Measurements from ENCODE around the gene ZNF74.

The ZNF74 gene

DNA sequence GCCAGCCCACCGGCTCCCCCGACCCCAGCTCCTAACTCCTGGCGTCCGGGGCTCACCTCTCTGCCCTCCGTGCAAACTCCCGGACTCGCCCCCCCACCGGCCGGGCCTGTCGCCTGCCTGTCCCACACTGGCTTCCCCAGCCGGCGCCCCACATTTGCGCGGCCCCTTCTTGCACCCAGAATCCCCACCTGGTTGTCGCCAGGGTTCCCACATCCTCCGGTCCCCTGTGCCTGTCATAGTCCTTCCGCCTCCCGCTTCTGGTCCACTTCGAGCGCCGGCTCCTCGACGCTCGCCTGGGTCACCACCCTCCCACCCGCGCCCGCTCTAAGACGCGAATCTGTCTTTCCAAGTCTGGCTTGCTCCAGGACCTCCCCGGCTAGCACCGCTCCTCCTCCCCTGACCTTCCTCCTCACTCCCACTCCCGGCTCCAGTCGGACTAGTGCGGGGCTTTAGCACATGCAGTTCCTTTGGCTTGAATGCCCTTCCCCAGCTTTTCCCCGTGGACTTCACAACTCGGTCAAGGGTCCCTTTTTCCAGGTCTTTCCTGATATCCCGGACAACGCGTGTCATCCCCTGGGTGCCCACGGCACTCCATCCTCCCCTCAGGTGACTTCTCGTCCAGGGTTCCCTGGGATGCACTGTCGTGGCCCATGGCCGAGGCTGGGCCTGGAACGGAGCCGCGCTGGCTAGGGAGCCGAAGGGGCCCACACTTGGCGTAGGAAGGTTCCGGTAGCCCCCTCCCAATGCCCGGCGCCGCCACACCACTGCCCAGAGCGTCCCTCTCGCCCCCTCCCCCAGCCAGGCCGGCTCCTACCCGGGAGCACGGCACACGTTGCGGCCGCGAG lies 43.0 kb downstream of the ZNF74 start:
- no peaks in the 10 kb centered on the region for H3K27me3 ChIP-seq (ENCODE audit: insufficient read depth, low read length, poor library complexity)
- TF ChIP-seq, protein P1, sequence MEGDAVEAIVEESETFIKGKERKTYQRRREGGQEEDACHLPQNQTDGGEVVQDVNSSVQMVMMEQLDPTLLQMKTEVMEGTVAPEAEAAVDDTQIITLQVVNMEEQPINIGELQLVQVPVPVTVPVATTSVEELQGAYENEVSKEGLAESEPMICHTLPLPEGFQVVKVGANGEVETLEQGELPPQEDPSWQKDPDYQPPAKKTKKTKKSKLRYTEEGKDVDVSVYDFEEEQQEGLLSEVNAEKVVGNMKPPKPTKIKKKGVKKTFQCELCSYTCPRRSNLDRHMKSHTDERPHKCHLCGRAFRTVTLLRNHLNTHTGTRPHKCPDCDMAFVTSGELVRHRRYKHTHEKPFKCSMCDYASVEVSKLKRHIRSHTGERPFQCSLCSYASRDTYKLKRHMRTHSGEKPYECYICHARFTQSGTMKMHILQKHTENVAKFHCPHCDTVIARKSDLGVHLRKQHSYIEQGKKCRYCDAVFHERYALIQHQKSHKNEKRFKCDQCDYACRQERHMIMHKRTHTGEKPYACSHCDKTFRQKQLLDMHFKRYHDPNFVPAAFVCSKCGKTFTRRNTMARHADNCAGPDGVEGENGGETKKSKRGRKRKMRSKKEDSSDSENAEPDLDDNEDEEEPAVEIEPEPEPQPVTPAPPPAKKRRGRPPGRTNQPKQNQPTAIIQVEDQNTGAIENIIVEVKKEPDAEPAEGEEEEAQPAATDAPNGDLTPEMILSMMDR (IDR thresholded peaks at IDR 0.05; ENCODE audit: borderline replicate concordance, extremely low read depth, low read length, poor library complexity, severe bottlenecking): no peak
- TF ChIP-seq EZH2 (IDR thresholded peaks at IDR 0.05; ENCODE audit: borderline replicate concordance, low read depth, low read length, severe bottlenecking): no peak
- H3K9me3 ChIP-seq (ENCODE audit: insufficient read depth, low read length, severe bottlenecking): no peaks in the 10 kb centered on the region
- no peak overlapping the region for H3K4me3 ChIP-seq (ENCODE audit: low read depth in 1 of 2, low read length in 2 of 2)
- ATAC-seq (ENCODE audit: insufficient read depth, low read depth) (no peak), DNase-seq (no peak)
- H3K36me3 ChIP-seq (ENCODE audit: insufficient read depth, low read length): peaks cover 6% of the 10 kb centered on the region
- no peaks in the 10 kb centered on the region for H3K79me2 ChIP-seq (ENCODE audit: insufficient read depth, low read length)
- H3K4me1 ChIP-seq (ENCODE audit: insufficient read depth, low read length): no peaks in the 10 kb centered on the region
- H3K4me2 ChIP-seq (ENCODE audit: insufficient read depth, low read length): no peak overlapping the region
- peaks cover 8% of the 10 kb centered on the region; the same call in 1 of the 2 replicates for H4K20me1 ChIP-seq (ENCODE audit: insufficient read depth, low read length)
- H3K27ac ChIP-seq (ENCODE audit: low read length): no peak overlapping the region
- no peak overlapping the region for H2AFZ ChIP-seq (ENCODE audit: low read depth, low read length)
- H3K9ac ChIP-seq (ENCODE audit: low read depth, low read length): no peak overlapping the region

DNA sequence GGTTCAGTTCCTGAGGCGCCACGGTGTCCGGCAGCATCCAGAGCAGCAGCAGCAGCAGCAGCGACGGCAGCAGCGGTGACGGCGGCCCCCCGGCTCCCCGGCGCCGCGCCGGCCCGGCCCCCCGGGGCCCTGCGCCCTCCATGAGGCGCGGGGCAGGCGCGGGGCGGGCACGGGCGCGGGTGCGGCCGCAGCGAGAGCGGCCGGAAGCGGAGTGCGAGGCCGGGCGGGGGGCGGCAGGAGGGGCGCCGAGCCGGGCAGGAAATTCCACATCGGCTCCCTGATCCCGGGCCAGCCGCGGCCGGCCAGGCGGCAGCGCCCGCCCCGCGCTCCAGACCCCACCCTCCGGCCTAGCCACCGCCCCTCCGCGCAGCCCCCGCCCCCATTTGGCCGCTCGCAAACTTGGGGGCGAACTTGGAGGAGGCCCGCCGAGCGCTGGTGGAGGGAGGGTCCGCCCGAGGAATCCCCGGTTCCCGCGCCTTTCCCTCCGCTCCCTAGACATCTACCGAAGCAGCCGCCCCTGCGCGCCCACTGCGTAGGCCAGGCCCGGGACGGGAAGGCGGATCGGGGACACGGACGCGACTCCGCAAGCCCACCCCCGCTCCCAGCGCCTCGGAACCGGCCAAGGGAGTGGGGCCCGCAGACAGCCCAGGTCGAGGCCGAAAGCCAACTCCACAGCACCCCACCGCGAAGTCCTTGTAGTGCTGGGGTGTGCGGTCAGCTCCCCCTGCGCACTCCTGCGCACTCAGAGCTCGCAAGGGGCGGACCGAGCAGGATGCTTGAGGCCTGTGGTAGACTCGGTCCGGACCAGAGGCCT lies 43.9 kb downstream of the ZNF74 start, which contains the start of gene SCARF2:
TSS of gene SCARF2 (minus strand) at position 213 of the 814 bp plus-strand sequence. CDS start at position 142, 71 bp downstream.
- no peaks in the 10 kb centered on the region for H3K27me3 ChIP-seq (ENCODE audit: insufficient read depth, low read length, poor library complexity)
- H3K4me2 ChIP-seq (ENCODE audit: insufficient read depth, low read length): no peak within 1 kb of the TSS
- H3K79me2 ChIP-seq (ENCODE audit: insufficient read depth, low read length): no peaks in the 10 kb centered on the region
- H3K4me3 ChIP-seq (ENCODE audit: low read depth in 1 of 2, low read length in 2 of 2): no peak within 1 kb of the TSS
- no peak for TF ChIP-seq EZH2 (IDR thresholded peaks at IDR 0.05; ENCODE audit: borderline replicate concordance, low read depth, low read length, severe bottlenecking)
- TF ChIP-seq, protein P1 (IDR thresholded peaks at IDR 0.05; ENCODE audit: borderline replicate concordance, extremely low read depth, low read length, poor library complexity, severe bottlenecking): no peak
- peaks cover 8% of the 10 kb centered on the region; the same call in 1 of the 2 replicates for H4K20me1 ChIP-seq (ENCODE audit: insufficient read depth, low read length)
- H3K9me3 ChIP-seq (ENCODE audit: insufficient read depth, low read length, severe bottlenecking): no peaks in the 10 kb centered on the region
- H2AFZ ChIP-seq (ENCODE audit: low read depth, low read length): no peak within 1 kb of the TSS
- H3K27ac ChIP-seq (ENCODE audit: low read length): no peak within 1 kb of the TSS
- ATAC-seq (ENCODE audit: insufficient read depth, low read depth) (no peak), DNase-seq (no peak)
- no peak within 1 kb of the TSS for H3K9ac ChIP-seq (ENCODE audit: low read depth, low read length)
- peaks cover 14% of the 10 kb centered on the region for H3K36me3 ChIP-seq (ENCODE audit: insufficient read depth, low read length)
- no peaks in the 10 kb centered on the region for H3K4me1 ChIP-seq (ENCODE audit: insufficient read depth, low read length)

DNA sequence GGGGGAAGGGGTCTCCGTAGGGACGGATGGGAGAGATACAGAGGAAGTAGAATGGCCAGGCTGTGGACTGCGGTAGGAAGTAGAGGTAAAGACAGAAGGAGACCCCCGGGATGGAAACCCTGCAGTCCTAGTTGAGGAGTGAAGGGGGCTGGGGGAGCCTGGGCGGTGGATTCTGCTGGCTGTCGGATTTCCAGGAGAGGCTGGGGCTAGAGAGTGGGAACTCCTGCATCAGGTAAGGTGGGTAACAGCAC lies 44.4 kb downstream of the ZNF74 start:
- H3K27ac ChIP-seq (ENCODE audit: low read length): no peak overlapping the region
- no peak overlapping the region for H3K4me2 ChIP-seq (ENCODE audit: insufficient read depth, low read length)
- no peak overlapping the region for H3K4me3 ChIP-seq (ENCODE audit: low read depth in 1 of 2, low read length in 2 of 2)
- peaks cover 14% of the 10 kb centered on the region for H3K36me3 ChIP-seq (ENCODE audit: insufficient read depth, low read length)
- no peak for TF ChIP-seq EZH2 (IDR thresholded peaks at IDR 0.05; ENCODE audit: borderline replicate concordance, low read depth, low read length, severe bottlenecking)
- no peak overlapping the region for H3K9ac ChIP-seq (ENCODE audit: low read depth, low read length)
- H2AFZ ChIP-seq (ENCODE audit: low read depth, low read length): no peak overlapping the region
- H3K9me3 ChIP-seq (ENCODE audit: insufficient read depth, low read length, severe bottlenecking): no peaks in the 10 kb centered on the region
- no peaks in the 10 kb centered on the region for H3K79me2 ChIP-seq (ENCODE audit: insufficient read depth, low read length)
- no peaks in the 10 kb centered on the region for H3K4me1 ChIP-seq (ENCODE audit: insufficient read depth, low read length)
- ATAC-seq (ENCODE audit: insufficient read depth, low read depth): no peak
- peaks cover 8% of the 10 kb centered on the region; the same call in 1 of the 2 replicates for H4K20me1 ChIP-seq (ENCODE audit: insufficient read depth, low read length)
- DNase-seq: no peak
- H3K27me3 ChIP-seq (ENCODE audit: insufficient read depth, low read length, poor library complexity): no peaks in the 10 kb centered on the region

Measured in DND-41 (cell line).